A549 (cell line): ENCODE data around the gene SORCS2. TPM values are rescaled to one million over a fixed set of nuclear protein-coding genes. Genes with fewer than 3 reads are reported as not detected.

Experiments used
- ATAC-seq, 2 experiments: fragments of 200-7000 bp in 1 of 2; fragments of >200 bp in 1 of 2; cut with Nextera tagmentation in 1 of 2; cut with Tn5 transposase in 1 of 2; 3 replicates each; pipeline versions ENCODE4 v1.8.0 to v1.9.1; 2018 to 2020; ENCODE audit warnings: mild to moderate bottlenecking in 1 of 2, moderate library complexity in 1 of 2
- CTCF ChIA-PET: fragments of 300-600 bp; sonication (Branson Sonifier 250); formaldehyde crosslinking; extraction: SDS; loops from one replicate; lab custom pipeline; 2021; ENCODE audit warnings: antibody characterized with exemption, inconsistent platforms; lab: Yijun Ruan, JAX
- POLR2A ChIA-PET: fragments of 350-600 bp; formaldehyde crosslinking; extraction: SDS; loops from one replicate; lab custom pipeline; 2021; ENCODE audit warnings: antibody characterized with exemption, inconsistent platforms; lab: Yijun Ruan, JAX
- DNase-seq, 2 experiments: peaks; one replicate each; pipeline versions ENCODE4 v3.0.0 to v3.0.0-alpha.2; 2011 to 2016; ENCODE audit warnings: low read depth in 1 of 2, low spot score in 1 of 2
- FAIRE-seq: peaks from 2 replicates; lab custom pipeline; 2011; peaks lifted over from hg19 to GRCh38; lab: Jason Lieb, UNC
- H3K27ac ChIP-seq, 2 experiments: fragments of >200 bp; sonication (Bioruptor Twin); formaldehyde crosslinking; 3 replicates each; pipeline ENCODE4 v1.5.1; 2016 to 2017
- H3K4me1 ChIP-seq: fragments of >200 bp; sonication (Bioruptor Twin); formaldehyde crosslinking; 3 replicates; pipeline ENCODE4 v1.6.1; 2016
- H3K4me2 ChIP-seq: fragments of >200 bp; sonication (Bioruptor Twin); formaldehyde crosslinking; 3 replicates; pipeline ENCODE4 v1.6.1; 2016
- H3K4me3 ChIP-seq: fragments of >200 bp; sonication (Bioruptor Twin); formaldehyde crosslinking; 3 replicates; pipeline ENCODE4 v1.5.1; 2016
- H3K9me3 ChIP-seq: fragments of >200 bp; sonication (Bioruptor Twin); formaldehyde crosslinking; 3 replicates; pipeline ENCODE4 v1.6.1; 2016
- BHLHE40 ChIP-seq: IDR thresholded peaks from 2 replicates; pipeline ENCODE4 v1.6.1; 2012; ENCODE audit warnings: low read depth, low read length, inconsistent platforms
- CHD2 ChIP-seq: fragments of 150-350 bp; IDR thresholded peaks from 2 replicates; pipeline ENCODE4 v1.6.1; 2014; ENCODE audit warnings: low read length; ENCODE audit not compliant: partially characterized antibody
- EP300 ChIP-seq, 2 experiments: fragments of >200 bp; sonication (Bioruptor Twin); formaldehyde crosslinking; IDR thresholded peaks; 2 replicates in 1 of 2; 3 replicates in 1 of 2; pipeline ENCODE4 v1.6.1; 2016 to 2017
- ESRRA ChIP-seq: fragments of 150-350 bp; IDR thresholded peaks from 2 replicates; pipeline ENCODE4 v1.6.1; 2014; ENCODE audit warnings: mild to moderate bottlenecking, low read length, borderline replicate concordance
- FOSB ChIP-seq: fragments of 250-450 bp; sonication (Bioruptor Pico); IDR thresholded peaks from 2 replicates; pipeline ENCODE4 v1.5.0; 2020; ENCODE audit warnings: mild to moderate bottlenecking, moderate library complexity
- GATA3 ChIP-seq: IDR thresholded peaks from 2 replicates; pipeline ENCODE4 v1.6.1; 2012; ENCODE audit warnings: borderline replicate concordance
- MAZ ChIP-seq: fragments of 150-350 bp; IDR thresholded peaks from 2 replicates; pipeline ENCODE4 v1.6.1; 2014; ENCODE audit warnings: antibody characterized with exemption, low read depth, low read length, borderline replicate concordance
- NFE2L2 ChIP-seq: fragments of 150-350 bp; conservative IDR thresholded peaks from 2 replicates; pipeline ENCODE4 v1.6.1; 2014; ENCODE audit warnings: low read length
- NR3C1 ChIP-seq: fragments of >200 bp; sonication (Bioruptor Twin); formaldehyde crosslinking; IDR thresholded peaks from 3 replicates; pipeline ENCODE4 v1.6.1; 2017
- RCOR1 ChIP-seq: fragments of 150-350 bp; IDR thresholded peaks from 2 replicates; pipeline ENCODE4 v1.6.1; 2014; ENCODE audit warnings: antibody characterized with exemption, low read length, low read depth
- SREBF2 ChIP-seq: fragments of 450-650 bp; IDR thresholded peaks from 2 replicates; pipeline ENCODE4 v1.6.1; 2014; ENCODE audit warnings: mild to moderate bottlenecking, moderate library complexity
- ZC3H11A ChIP-seq: fragments of 450-650 bp; IDR thresholded peaks from 2 replicates; pipeline ENCODE4 v1.6.1; 2014; ENCODE audit warnings: antibody characterized with exemption, mild to moderate bottlenecking
- ZFP36 ChIP-seq: fragments of 450-650 bp; IDR thresholded peaks from 2 replicates; pipeline ENCODE4 v1.6.1; 2014; ENCODE audit warnings: borderline replicate concordance; ENCODE audit not compliant: partially characterized antibody
- WGBS: methylation state at CpG from one replicate; pipeline ENCODE4 v1.1.6; 2017; ENCODE audit errors: missing lambda C conversion rate; 5-methylcytosine and 5-hydroxymethylcytosine counted together
- polyA plus RNA-seq, 4 experiments: library from polyadenylated mRNA; depleted of rRNA in 3 of 4; stranded (reverse); fragments of >200 nt; fragmentation: RNase III in 1 of 4; extraction: RNeasy Plus Mini Kit Qiagen cat#74134 plus additional on column Dnase treatment in 1 of 4; gene quantifications; 2 replicates in 3 of 4; 3 replicates in 1 of 4; pipeline ENCODE4 v1.2.3, GENCODE V29; 2011 to 2017
- TF ChIP-seq, protein P1 (sequence below): IDR thresholded peaks from 2 replicates; pipeline ENCODE4 v1.6.1; 2012; ENCODE audit warnings: low read depth, borderline replicate concordance
- TF ChIP-seq, protein P2 (sequence below): IDR thresholded peaks from 2 replicates; pipeline ENCODE4 v1.6.1; 2012
- TF ChIP-seq, protein P3 (sequence below): fragments of 450-650 bp; IDR thresholded peaks from 2 replicates; pipeline ENCODE4 v1.6.1; 2014; ENCODE audit warnings: antibody characterized with exemption
- TF ChIP-seq, protein P4 (sequence below): fragments of 250-450 bp; sonication (Bioruptor Pico); IDR thresholded peaks from 2 replicates; pipeline ENCODE4 v1.5.0; 2021; ENCODE audit warnings: mild to moderate bottlenecking, moderate library complexity, borderline replicate concordance
- TF ChIP-seq, protein P5 (sequence below): fragments of >200 bp; sonication (Bioruptor Twin); formaldehyde crosslinking; IDR thresholded peaks from 3 replicates; pipeline ENCODE4 v1.5.1; 2016

Gene SORCS2
- polyA plus RNA-seq, 2 of the 4 experiments (the other 2 are of a cell fraction), result 1.4 to 4.6 TPM

DNA sequence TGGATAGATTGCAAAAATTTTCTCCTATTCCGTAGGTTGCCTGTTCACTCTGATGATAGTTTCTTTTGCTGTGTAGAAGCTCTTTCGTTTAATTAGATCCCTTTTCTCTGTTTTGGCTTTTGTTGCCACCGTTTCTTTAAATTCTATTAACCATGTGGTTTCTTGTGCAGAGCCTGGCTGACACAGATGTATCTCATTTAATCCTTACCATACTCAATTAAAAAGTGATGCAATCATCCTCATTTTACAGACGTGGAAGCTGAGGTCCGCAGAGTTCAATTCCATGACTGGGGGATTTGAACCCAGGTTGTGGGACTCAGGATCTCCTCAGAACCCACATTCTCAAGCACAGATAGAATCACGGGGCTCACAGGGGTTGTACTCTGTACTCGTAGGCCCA is 66.7 kb downstream of the SORCS2 start:
- ChIA-PET CTCF (interaction anchor here (1.0 kb wide), 1 partner anchor 67 kb away, joined by 3 read pairs; the partner anchor contains the start of gene SORCS2), POLR2A (no interaction called here)
- DNase-seq (no peak), ATAC-seq (no peak), FAIRE-seq (no peak)
- H3K4me1 ChIP-seq, result peaks cover 14% of the 10 kb centered on the region
- no peaks in the 10 kb centered on the region for H3K9me3 ChIP-seq
- 82% methylated on average over 7 of the region's 7 CpGs for WGBS
- H3K27ac ChIP-seq, result no peak overlapping the region
- TF ChIP-seq, protein P1, sequence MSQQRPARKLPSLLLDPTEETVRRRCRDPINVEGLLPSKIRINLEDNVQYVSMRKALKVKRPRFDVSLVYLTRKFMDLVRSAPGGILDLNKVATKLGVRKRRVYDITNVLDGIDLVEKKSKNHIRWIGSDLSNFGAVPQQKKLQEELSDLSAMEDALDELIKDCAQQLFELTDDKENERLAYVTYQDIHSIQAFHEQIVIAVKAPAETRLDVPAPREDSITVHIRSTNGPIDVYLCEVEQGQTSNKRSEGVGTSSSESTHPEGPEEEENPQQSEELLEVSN, result no peak
- H3K4me3 ChIP-seq, result no peak overlapping the region
- no peak overlapping the region for H3K4me2 ChIP-seq

DNA sequence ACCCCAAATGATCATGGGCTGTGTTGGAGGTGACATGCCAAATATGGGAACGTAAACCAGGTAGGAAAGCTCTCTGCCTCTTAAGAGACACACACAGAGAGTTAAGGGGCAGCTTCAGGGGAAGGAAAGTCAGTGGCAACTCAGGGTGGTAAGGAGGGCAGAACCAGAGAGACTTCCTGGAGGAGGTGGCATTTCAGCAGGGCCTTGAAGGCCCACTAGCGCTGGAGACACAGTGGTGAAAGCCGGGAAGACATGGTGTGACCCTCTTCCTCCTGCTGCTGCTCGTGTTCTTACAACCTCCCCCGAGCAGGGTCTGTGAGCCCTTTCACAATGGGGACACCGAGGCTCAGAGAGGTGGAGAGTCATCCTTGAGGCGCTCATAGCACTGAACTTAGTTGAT is 68.2 kb downstream of the SORCS2 start:
- H3K9me3 ChIP-seq, result no peaks in the 10 kb centered on the region
- CTCF ChIA-PET, result interaction anchor here (1.9 kb wide), 1 partner anchor 66 kb away, joined by 6 read pairs; no protein-coding TSS in a partner anchor
- TF ChIP-seq RCOR1, result no peak
- TF ChIP-seq ZC3H11A, result no peak
- TF ChIP-seq, protein P2, sequence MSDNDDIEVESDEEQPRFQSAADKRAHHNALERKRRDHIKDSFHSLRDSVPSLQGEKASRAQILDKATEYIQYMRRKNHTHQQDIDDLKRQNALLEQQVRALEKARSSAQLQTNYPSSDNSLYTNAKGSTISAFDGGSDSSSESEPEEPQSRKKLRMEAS, result no peak
- no peak for TF ChIP-seq NR3C1
- TF ChIP-seq ZFP36, result peak; percentile 54
- TF ChIP-seq, protein P3, sequence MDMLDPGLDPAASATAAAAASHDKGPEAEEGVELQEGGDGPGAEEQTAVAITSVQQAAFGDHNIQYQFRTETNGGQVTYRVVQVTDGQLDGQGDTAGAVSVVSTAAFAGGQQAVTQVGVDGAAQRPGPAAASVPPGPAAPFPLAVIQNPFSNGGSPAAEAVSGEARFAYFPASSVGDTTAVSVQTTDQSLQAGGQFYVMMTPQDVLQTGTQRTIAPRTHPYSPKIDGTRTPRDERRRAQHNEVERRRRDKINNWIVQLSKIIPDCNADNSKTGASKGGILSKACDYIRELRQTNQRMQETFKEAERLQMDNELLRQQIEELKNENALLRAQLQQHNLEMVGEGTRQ, result no peak
- TF ChIP-seq, protein P4, sequence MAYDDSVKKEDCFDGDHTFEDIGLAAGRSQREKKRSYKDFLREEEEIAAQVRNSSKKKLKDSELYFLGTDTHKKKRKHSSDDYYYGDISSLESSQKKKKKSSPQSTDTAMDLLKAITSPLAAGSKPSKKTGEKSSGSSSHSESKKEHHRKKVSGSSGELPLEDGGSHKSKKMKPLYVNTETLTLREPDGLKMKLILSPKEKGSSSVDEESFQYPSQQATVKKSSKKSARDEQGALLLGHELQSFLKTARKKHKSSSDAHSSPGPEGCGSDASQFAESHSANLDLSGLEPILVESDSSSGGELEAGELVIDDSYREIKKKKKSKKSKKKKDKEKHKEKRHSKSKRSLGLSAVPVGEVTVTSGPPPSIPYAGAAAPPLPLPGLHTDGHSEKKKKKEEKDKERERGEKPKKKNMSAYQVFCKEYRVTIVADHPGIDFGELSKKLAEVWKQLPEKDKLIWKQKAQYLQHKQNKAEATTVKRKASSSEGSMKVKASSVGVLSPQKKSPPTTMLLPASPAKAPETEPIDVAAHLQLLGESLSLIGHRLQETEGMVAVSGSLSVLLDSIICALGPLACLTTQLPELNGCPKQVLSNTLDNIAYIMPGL (CRISPR knock-in tag), result no peak
- TF ChIP-seq NFE2L2, result no peak
- DNase-seq (no peak), ATAC-seq (no peak), FAIRE-seq (no peak)
- H3K4me1 ChIP-seq, result peaks cover 17% of the 10 kb centered on the region
- no peak overlapping the region for H3K4me3 ChIP-seq
- no peak overlapping the region for H3K4me2 ChIP-seq
- no peak overlapping the region for H3K27ac ChIP-seq
- 90% methylated on average over 7 of the region's 7 CpGs for WGBS
- POLR2A ChIA-PET, result no interaction called here

DNA sequence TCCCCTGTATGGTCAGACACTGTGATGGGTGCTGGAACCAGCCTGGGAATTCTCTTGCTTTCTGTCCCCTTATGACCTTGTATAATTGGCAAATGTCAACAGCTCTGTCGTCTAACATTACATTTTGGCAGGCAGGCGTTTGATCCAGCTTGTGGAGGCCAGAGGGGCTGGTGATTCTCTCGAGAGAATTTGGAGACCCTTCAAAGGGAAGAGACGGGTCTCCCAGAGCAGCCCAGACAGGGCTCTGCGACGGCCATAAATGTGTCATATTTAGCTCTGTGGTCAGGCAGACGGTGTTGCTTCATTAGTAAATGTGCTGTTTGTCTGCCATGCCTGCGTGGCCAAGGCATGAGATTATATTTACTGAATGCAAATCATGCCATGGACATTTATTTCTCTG is 68.7 kb downstream of the SORCS2 start:
- POLR2A ChIA-PET, result no interaction called here
- no peak overlapping the region for H3K27ac ChIP-seq

More for the DNA sequence above, 68.7 kb downstream of the SORCS2 start:
- H3K4me1 ChIP-seq, result peaks cover 22% of the 10 kb centered on the region
- H3K9me3 ChIP-seq, result no peaks in the 10 kb centered on the region
- no peak overlapping the region for H3K4me2 ChIP-seq
- no peak for DNase-seq
- 66% methylated on average over 7 of the region's 8 CpGs for WGBS
- FAIRE-seq, result no peak
- H3K4me3 ChIP-seq, result no peak overlapping the region
- CTCF ChIA-PET, result interaction anchor here (1.9 kb wide), 1 partner anchor 67 kb away, joined by 6 read pairs; no protein-coding TSS in a partner anchor
- TF ChIP-seq, protein P5, sequence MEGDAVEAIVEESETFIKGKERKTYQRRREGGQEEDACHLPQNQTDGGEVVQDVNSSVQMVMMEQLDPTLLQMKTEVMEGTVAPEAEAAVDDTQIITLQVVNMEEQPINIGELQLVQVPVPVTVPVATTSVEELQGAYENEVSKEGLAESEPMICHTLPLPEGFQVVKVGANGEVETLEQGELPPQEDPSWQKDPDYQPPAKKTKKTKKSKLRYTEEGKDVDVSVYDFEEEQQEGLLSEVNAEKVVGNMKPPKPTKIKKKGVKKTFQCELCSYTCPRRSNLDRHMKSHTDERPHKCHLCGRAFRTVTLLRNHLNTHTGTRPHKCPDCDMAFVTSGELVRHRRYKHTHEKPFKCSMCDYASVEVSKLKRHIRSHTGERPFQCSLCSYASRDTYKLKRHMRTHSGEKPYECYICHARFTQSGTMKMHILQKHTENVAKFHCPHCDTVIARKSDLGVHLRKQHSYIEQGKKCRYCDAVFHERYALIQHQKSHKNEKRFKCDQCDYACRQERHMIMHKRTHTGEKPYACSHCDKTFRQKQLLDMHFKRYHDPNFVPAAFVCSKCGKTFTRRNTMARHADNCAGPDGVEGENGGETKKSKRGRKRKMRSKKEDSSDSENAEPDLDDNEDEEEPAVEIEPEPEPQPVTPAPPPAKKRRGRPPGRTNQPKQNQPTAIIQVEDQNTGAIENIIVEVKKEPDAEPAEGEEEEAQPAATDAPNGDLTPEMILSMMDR, result no peak
- TF ChIP-seq EP300 (IDR thresholded peaks at IDR 0.05) (no peak), MAZ (no peak), CHD2 (no peak), BHLHE40 (no peak), SREBF2 (no peak), RCOR1 (no peak), ESRRA (no peak), FOSB (CRISPR knock-in tag) (no peak), GATA3 (no peak)
- ATAC-seq, result no peak
